Measurements from ENCODE around the gene LHPP.

DNA sequence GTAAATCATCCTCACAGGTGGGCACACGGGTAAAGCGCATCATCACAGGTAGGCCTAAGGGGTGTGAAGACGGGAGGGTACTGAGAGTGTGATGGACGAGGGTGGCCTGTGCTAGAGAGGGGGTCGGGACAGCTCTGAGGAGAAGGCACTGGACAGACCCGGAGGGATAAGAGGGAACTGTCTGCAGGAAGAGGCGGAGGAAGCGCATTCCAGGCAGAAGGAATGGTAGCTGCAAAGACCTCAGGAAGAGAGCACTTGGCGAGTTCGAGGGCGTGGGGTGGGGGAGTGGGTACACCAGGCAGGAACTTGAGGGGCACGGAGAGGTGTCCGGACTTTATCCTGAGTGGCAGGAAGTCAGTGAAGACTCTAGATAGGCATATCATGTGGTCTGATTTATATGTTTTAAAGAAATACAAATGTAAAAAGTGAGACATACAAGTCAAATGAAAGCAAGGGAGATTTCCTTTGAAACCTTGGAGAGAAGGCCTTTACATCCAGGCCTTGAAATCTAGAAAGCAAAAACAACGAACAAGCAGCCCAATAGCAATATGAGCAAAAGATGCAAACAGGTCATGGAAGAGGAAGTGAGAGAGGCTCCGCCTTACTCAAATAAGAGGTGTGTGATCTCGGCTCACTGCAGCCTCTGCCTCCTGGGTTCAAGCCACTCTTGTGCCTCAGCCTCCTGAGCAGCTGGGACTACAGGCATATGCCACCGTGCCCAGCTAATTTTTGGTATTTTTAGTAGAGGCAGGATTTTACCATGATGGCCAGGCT is 3.6 kb downstream of the LHPP start:
- TF ChIP-seq NR3C1 (IDR thresholded peaks at IDR 0.05) (no peak), MYC (IDR thresholded peaks at IDR 0.05; ENCODE audit: borderline replicate concordance, low read length) (no peak), JUN (IDR thresholded peaks at IDR 0.05) (no peak), ZNF302 (CRISPR knock-in tag; IDR thresholded peaks at IDR 0.05) (no peak), CEBPB (IDR thresholded peaks at IDR 0.05) (no peak), RAD21 (conservative IDR thresholded peaks at IDR 0.05 in 1 of 2, IDR thresholded peaks at IDR 0.05 in 1 of 2) (no peak), RNF2 (IDR thresholded peaks at IDR 0.05; ENCODE audit: borderline replicate concordance, low read depth) (no peak), CHD2 (IDR thresholded peaks at IDR 0.05; ENCODE audit: low read length, partially characterized antibody) (no peak)
- TF ChIP-seq, protein P1, sequence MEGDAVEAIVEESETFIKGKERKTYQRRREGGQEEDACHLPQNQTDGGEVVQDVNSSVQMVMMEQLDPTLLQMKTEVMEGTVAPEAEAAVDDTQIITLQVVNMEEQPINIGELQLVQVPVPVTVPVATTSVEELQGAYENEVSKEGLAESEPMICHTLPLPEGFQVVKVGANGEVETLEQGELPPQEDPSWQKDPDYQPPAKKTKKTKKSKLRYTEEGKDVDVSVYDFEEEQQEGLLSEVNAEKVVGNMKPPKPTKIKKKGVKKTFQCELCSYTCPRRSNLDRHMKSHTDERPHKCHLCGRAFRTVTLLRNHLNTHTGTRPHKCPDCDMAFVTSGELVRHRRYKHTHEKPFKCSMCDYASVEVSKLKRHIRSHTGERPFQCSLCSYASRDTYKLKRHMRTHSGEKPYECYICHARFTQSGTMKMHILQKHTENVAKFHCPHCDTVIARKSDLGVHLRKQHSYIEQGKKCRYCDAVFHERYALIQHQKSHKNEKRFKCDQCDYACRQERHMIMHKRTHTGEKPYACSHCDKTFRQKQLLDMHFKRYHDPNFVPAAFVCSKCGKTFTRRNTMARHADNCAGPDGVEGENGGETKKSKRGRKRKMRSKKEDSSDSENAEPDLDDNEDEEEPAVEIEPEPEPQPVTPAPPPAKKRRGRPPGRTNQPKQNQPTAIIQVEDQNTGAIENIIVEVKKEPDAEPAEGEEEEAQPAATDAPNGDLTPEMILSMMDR (IDR thresholded peaks at IDR 0.05) = no peak
- TF ChIP-seq, protein P2, sequence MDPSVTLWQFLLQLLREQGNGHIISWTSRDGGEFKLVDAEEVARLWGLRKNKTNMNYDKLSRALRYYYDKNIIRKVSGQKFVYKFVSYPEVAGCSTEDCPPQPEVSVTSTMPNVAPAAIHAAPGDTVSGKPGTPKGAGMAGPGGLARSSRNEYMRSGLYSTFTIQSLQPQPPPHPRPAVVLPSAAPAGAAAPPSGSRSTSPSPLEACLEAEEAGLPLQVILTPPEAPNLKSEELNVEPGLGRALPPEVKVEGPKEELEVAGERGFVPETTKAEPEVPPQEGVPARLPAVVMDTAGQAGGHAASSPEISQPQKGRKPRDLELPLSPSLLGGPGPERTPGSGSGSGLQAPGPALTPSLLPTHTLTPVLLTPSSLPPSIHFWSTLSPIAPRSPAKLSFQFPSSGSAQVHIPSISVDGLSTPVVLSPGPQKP (IDR thresholded peaks at IDR 0.05; ENCODE audit: low read depth, low read length) = no peak
- TF ChIP-seq, protein P3, sequence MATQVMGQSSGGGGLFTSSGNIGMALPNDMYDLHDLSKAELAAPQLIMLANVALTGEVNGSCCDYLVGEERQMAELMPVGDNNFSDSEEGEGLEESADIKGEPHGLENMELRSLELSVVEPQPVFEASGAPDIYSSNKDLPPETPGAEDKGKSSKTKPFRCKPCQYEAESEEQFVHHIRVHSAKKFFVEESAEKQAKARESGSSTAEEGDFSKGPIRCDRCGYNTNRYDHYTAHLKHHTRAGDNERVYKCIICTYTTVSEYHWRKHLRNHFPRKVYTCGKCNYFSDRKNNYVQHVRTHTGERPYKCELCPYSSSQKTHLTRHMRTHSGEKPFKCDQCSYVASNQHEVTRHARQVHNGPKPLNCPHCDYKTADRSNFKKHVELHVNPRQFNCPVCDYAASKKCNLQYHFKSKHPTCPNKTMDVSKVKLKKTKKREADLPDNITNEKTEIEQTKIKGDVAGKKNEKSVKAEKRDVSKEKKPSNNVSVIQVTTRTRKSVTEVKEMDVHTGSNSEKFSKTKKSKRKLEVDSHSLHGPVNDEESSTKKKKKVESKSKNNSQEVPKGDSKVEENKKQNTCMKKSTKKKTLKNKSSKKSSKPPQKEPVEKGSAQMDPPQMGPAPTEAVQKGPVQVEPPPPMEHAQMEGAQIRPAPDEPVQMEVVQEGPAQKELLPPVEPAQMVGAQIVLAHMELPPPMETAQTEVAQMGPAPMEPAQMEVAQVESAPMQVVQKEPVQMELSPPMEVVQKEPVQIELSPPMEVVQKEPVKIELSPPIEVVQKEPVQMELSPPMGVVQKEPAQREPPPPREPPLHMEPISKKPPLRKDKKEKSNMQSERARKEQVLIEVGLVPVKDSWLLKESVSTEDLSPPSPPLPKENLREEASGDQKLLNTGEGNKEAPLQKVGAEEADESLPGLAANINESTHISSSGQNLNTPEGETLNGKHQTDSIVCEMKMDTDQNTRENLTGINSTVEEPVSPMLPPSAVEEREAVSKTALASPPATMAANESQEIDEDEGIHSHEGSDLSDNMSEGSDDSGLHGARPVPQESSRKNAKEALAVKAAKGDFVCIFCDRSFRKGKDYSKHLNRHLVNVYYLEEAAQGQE (IDR thresholded peaks at IDR 0.05) = no peak
- TF ChIP-seq, protein P4, sequence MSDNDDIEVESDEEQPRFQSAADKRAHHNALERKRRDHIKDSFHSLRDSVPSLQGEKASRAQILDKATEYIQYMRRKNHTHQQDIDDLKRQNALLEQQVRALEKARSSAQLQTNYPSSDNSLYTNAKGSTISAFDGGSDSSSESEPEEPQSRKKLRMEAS (IDR thresholded peaks at IDR 0.05) = no peak
- TF ChIP-seq, protein P5, sequence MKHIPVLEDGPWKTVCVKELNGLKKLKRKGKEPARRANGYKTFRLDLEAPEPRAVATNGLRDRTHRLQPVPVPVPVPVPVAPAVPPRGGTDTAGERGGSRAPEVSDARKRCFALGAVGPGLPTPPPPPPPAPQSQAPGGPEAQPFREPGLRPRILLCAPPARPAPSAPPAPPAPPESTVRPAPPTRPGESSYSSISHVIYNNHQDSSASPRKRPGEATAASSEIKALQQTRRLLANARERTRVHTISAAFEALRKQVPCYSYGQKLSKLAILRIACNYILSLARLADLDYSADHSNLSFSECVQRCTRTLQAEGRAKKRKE (CRISPR knock-in tag; IDR thresholded peaks at IDR 0.05; ENCODE audit: low read depth) = no peak
